ENCODE data around the gene PAM16. TPM values are rescaled to one million over a fixed set of nuclear protein-coding genes. Genes with fewer than 3 reads are reported as not detected.

Gene PAM16
- total and polyA plus RNA-seq, 5 donors = 57.6 to 131 (median 59.8) TPM

DNA sequence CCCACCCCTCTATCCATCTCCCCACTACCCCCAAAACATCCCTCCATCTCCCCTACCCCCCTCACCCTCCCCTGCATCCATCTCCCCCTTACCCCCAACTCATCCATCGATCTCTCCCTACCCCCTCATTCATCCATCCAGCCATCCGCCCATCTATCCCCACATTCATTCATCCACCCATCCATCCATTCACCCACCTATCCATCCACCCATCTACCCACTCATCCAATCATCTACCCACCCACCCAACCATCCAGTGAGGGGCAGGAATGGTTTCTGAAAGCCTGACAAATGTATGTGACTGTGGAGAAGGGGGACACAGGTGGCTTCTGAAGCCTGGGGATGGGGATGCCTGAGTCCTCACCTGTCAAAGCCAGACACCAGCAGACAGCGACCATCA is 8.8 kb upstream of the PAM16 start:
- intact Hi-C loops (cut with DNase I) = loop anchor here (1.0 to 2.0 kb wide), 3 partner anchors 42 to 47 kb away; no protein-coding TSS in a partner anchor
- WGBS = 93% methylated on average over 3 of the region's 3 CpGs
- ATAC-seq = no peak
- H3K4me3 ChIP-seq (ENCODE audit: low read length) = no peak overlapping the region
- H3K27ac ChIP-seq (ENCODE audit: low read length) = no peak overlapping the region
- H3K9me3 ChIP-seq (ENCODE audit: control insufficient read depth, low read length) = no peaks in the 10 kb centered on the region
- no peaks in the 10 kb centered on the region for H3K4me1 ChIP-seq (ENCODE audit: control insufficient read depth, insufficient read depth, low read length)
- H3K27me3 ChIP-seq (ENCODE audit: control insufficient read depth, insufficient read depth) = no peaks in the 10 kb centered on the region
- no peak for DNase-seq

GRCh38 chr16:4358831-4359561 is 7.9 kb upstream of the PAM16 start:
- peak; percentile 64 for ATAC-seq
- Histone ChIP-seq H3K4me1 (ENCODE audit: control insufficient read depth, insufficient read depth, low read length) (no peaks in the 10 kb centered on the region), H3K27me3 (ENCODE audit: control insufficient read depth, insufficient read depth) (no peaks in the 10 kb centered on the region), H3K9me3 (ENCODE audit: control insufficient read depth, low read length) (no peaks in the 10 kb centered on the region), H3K4me3 (ENCODE audit: low read length) (no peak overlapping the region), H3K27ac (ENCODE audit: low read length) (no peak overlapping the region)
- intact Hi-C loops (cut with DNase I) = loop anchor here (1.0 to 2.0 kb wide), 3 partner anchors 43 to 48 kb away; no protein-coding TSS in a partner anchor
- WGBS = 44% methylated on average over 19 of the region's 19 CpGs
- peak; percentile 70 to 88 (median 88) for DNase-seq

- intact Hi-C loops (cut with DNase I) = loop anchor here in 2 of 4 donors (2.0 kb wide), 2 partner anchors 45 to 49 kb away; no protein-coding TSS in a partner anchor
- Histone ChIP-seq H3K27me3 (ENCODE audit: control insufficient read depth, insufficient read depth) (no peaks in the 10 kb centered on the region), H3K4me1 (ENCODE audit: control insufficient read depth, insufficient read depth, low read length) (no peaks in the 10 kb centered on the region), H3K4me3 (ENCODE audit: low read length) (no peak overlapping the region), H3K9me3 (ENCODE audit: control insufficient read depth, low read length) (no peaks in the 10 kb centered on the region), H3K27ac (ENCODE audit: low read length) (no peak overlapping the region)
- peak in 2 of 3 donors; percentile 51 to 60 for DNase-seq
- ATAC-seq = no peak
- WGBS = 97% methylated on average over 19 of the region's 19 CpGs
Observed at GRCh38 chr16:4358236-4358635, 7.1 kb upstream of the PAM16 start.

DNA sequence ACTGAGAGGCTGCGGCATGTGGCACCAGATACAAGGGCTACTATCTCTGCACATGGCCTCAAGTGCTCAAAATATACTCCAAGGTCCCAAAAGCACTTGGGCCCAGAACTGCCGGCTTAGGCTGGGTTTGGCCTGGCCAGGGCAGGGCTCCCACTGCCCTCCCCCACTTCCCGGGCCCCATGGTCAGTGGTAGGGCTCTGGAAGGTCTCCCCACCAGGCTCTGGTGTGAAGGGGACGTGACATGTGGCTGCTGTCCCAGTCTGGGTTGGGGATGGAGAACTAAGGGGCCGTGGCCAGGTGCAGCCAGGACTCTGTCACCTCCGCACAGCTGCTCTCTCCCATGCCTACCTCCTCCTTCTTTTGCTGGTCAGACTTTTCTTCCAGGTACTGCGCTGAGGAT is 5.7 kb upstream of the PAM16 start:
- H3K9me3 ChIP-seq (ENCODE audit: control insufficient read depth, low read length) = no peaks in the 10 kb centered on the region
- DNase-seq (no peak), ATAC-seq (no peak)
- 90% methylated on average over 7 of the region's 7 CpGs for WGBS
- intact Hi-C loops (cut with DNase I) = no loop called here
- H3K4me3 ChIP-seq (ENCODE audit: low read length) = no peak overlapping the region
- no peak overlapping the region for H3K27ac ChIP-seq (ENCODE audit: low read length)
- no peaks in the 10 kb centered on the region for H3K27me3 ChIP-seq (ENCODE audit: control insufficient read depth, insufficient read depth)
- H3K4me1 ChIP-seq (ENCODE audit: control insufficient read depth, insufficient read depth, low read length) = no peaks in the 10 kb centered on the region

GRCh38 chr16:4354512-4355409 is 3.6 kb upstream of the PAM16 start:
- intact Hi-C loops (cut with DNase I) = no loop called here
- H3K9me3 ChIP-seq (ENCODE audit: control insufficient read depth, low read length) = no peaks in the 10 kb centered on the region
- no peaks in the 10 kb centered on the region for H3K4me1 ChIP-seq (ENCODE audit: control insufficient read depth, insufficient read depth, low read length)
- ATAC-seq = no peak
- no peak overlapping the region for H3K27ac ChIP-seq (ENCODE audit: low read length)
- no peak overlapping the region for H3K4me3 ChIP-seq (ENCODE audit: low read length)
- DNase-seq = no peak
- 93% methylated on average over 20 of the region's 20 CpGs for WGBS
- no peaks in the 10 kb centered on the region for H3K27me3 ChIP-seq (ENCODE audit: control insufficient read depth, insufficient read depth)

GRCh38 chr16:4353675-4354074 is 2.6 kb upstream of the PAM16 start:
- no peak for DNase-seq
- ATAC-seq = no peak
- H3K4me1 ChIP-seq (ENCODE audit: control insufficient read depth, insufficient read depth, low read length) = no peaks in the 10 kb centered on the region
- H3K27me3 ChIP-seq (ENCODE audit: control insufficient read depth, insufficient read depth) = no peaks in the 10 kb centered on the region
- 87% methylated on average over 4 of the region's 4 CpGs for WGBS
- no peak overlapping the region for H3K4me3 ChIP-seq (ENCODE audit: low read length)
- no peak overlapping the region for H3K27ac ChIP-seq (ENCODE audit: low read length)
- intact Hi-C loops (cut with DNase I) = no loop called here
- H3K9me3 ChIP-seq (ENCODE audit: control insufficient read depth, low read length) = no peaks in the 10 kb centered on the region

GRCh38 chr16:4352843-4353242 is 1.7 kb upstream of the PAM16 start:
- no peaks in the 10 kb centered on the region for H3K4me1 ChIP-seq (ENCODE audit: control insufficient read depth, insufficient read depth, low read length)
- H3K9me3 ChIP-seq (ENCODE audit: control insufficient read depth, low read length) = no peaks in the 10 kb centered on the region
- intact Hi-C loops (cut with DNase I) = no loop called here
- no peak overlapping the region for H3K4me3 ChIP-seq (ENCODE audit: low read length)
- H3K27ac ChIP-seq (ENCODE audit: low read length) = no peak overlapping the region
- 95% methylated on average over 5 of the region's 5 CpGs for WGBS
- no peaks in the 10 kb centered on the region for H3K27me3 ChIP-seq (ENCODE audit: control insufficient read depth, insufficient read depth)
- no peak for DNase-seq
- no peak for ATAC-seq

DNA sequence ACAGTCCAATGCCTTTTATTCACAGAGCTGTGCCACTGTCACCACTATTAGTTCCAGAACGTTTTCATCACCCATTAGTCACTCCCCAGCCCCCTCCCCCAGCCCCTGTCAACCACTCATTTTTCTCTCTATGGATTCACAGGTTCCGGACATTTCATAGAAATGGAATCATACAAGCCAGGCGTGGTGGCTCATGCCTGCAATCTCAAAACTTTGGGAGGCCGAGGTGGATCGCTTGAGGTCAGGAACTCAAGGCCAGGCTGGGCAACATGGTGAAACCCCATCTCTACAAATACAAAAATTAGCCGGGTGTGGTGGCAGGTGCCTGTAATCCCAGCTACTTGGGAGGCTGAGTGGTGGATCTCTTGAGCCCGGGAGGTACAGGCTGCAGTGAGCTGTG is 759 bp upstream of the PAM16 start:
- Histone ChIP-seq H3K27me3 (ENCODE audit: control insufficient read depth, insufficient read depth) (no peaks in the 10 kb centered on the region), H3K9me3 (ENCODE audit: control insufficient read depth, low read length) (no peaks in the 10 kb centered on the region), H3K27ac (ENCODE audit: low read length) (no peak overlapping the region), H3K4me1 (ENCODE audit: control insufficient read depth, insufficient read depth, low read length) (peaks cover 4% of the 10 kb centered on the region), H3K4me3 (ENCODE audit: low read length) (no peak overlapping the region)
- 78% methylated on average over 7 of the region's 7 CpGs for WGBS
- DNase-seq (no peak), ATAC-seq (no peak)
- intact Hi-C loops (cut with DNase I) = no loop called here

GRCh38 chr16:4350365-4350786 is 745 bp downstream of the PAM16 start:
- WGBS = 34% methylated on average over 24 of the region's 24 CpGs
- DNase-seq = peak in 2 of 3 donors; percentile 44 to 66
- Histone ChIP-seq H3K9me3 (ENCODE audit: control insufficient read depth, low read length) (no peaks in the 10 kb centered on the region), H3K4me3 (ENCODE audit: low read length) (peak overlapping the region; percentile 94), H3K27me3 (ENCODE audit: control insufficient read depth, insufficient read depth) (no peaks in the 10 kb centered on the region), H3K4me1 (ENCODE audit: control insufficient read depth, insufficient read depth, low read length) (peaks cover 4% of the 10 kb centered on the region), H3K27ac (ENCODE audit: low read length) (peak overlapping the region; percentile 61)
- no peak for ATAC-seq
- intact Hi-C loops (cut with DNase I) = no loop called here

- ATAC-seq (no peak), DNase-seq (no peak)
- H3K4me3 ChIP-seq (ENCODE audit: low read length) = no peak overlapping the region
- H3K4me1 ChIP-seq (ENCODE audit: control insufficient read depth, insufficient read depth, low read length) = peaks cover 4% of the 10 kb centered on the region
- intact Hi-C loops (cut with DNase I) = no loop called here
- H3K27ac ChIP-seq (ENCODE audit: low read length) = no peak overlapping the region
- 96% methylated on average over 5 of the region's 5 CpGs for WGBS
- H3K9me3 ChIP-seq (ENCODE audit: control insufficient read depth, low read length) = no peaks in the 10 kb centered on the region
- no peaks in the 10 kb centered on the region for H3K27me3 ChIP-seq (ENCODE audit: control insufficient read depth, insufficient read depth)
Observed at GRCh38 chr16:4349332-4349731, 1.8 kb downstream of the PAM16 start.
